ENCODE data around the gene ADCY2.

Gene ADCY2

GRCh38 chr5:7394889-7395431, 978 bp upstream of the ADCY2 start:
- POLR2A ChIA-PET, result no interaction called here
- CTCF ChIA-PET, result no interaction called here
- no peak for TF ChIP-seq CTCF (IDR thresholded peaks at IDR 0.05; ENCODE audit: control extremely low read depth, extremely low read depth, low read depth, missing control alignments)
- DNase-seq (ENCODE audit: extremely low spot score), result no peak

- DNase-seq (ENCODE audit: extremely low spot score), result no peak
- ChIA-PET CTCF (no interaction called here), POLR2A (no interaction called here)
- TF ChIP-seq CTCF (IDR thresholded peaks at IDR 0.05; ENCODE audit: control extremely low read depth, extremely low read depth, low read depth, missing control alignments), result no peak
These were observed 449 bp upstream of the ADCY2 start for GRCh38 chr5:7395432-7395946.

- ChIA-PET POLR2A (no interaction called here), CTCF (no interaction called here)
- DNase-seq (ENCODE audit: extremely low spot score), result no peak
- TF ChIP-seq CTCF (IDR thresholded peaks at IDR 0.05; ENCODE audit: control extremely low read depth, extremely low read depth, low read depth, missing control alignments), result no peak
These were observed 946 bp downstream of the ADCY2 start for GRCh38 chr5:7396713-7397454.

- ChIA-PET CTCF (no interaction called here), POLR2A (no interaction called here)
- no peak for DNase-seq (ENCODE audit: extremely low spot score)
- no peak for TF ChIP-seq CTCF (IDR thresholded peaks at IDR 0.05; ENCODE audit: control extremely low read depth, extremely low read depth, low read depth, missing control alignments)
These were observed 2.0 kb downstream of the ADCY2 start for GRCh38 chr5:7397937-7398336.

GRCh38 chr5:7398596-7399280, 2.8 kb downstream of the ADCY2 start:
- POLR2A ChIA-PET, result no interaction called here
- CTCF ChIA-PET, result interaction anchor here (0.9 kb wide), 1 partner anchor 16 kb away, joined by 3 read pairs; no protein-coding TSS in a partner anchor
- no peak for TF ChIP-seq CTCF (IDR thresholded peaks at IDR 0.05; ENCODE audit: control extremely low read depth, extremely low read depth, low read depth, missing control alignments)
- DNase-seq (ENCODE audit: extremely low spot score), result no peak

GRCh38 chr5:7405277-7405676, 9.3 kb downstream of the ADCY2 start:
- no peak for TF ChIP-seq CTCF (IDR thresholded peaks at IDR 0.05; ENCODE audit: control extremely low read depth, extremely low read depth, low read depth, missing control alignments)
- POLR2A ChIA-PET, result no interaction called here
- CTCF ChIA-PET, result no interaction called here

More at GRCh38 chr5:7405277-7405676, 9.3 kb downstream of the ADCY2 start:
- DNase-seq (ENCODE audit: extremely low spot score), result no peak
